Measurements from ENCODE around the gene DNAJC6. TPM values are rescaled to one million over a fixed set of nuclear protein-coding genes. Genes with fewer than 3 reads are reported as not detected.

Gene DNAJC6
- total RNA-seq, 1 donor from 2014 or later, result 21.9 TPM

GRCh38 chr1:65339866-65340468 is 30.6 kb downstream of the DNAJC6 start:
- Histone ChIP-seq H2AFZ (replicated peaks) (no peak overlapping the region), H3K4me2 (no peak overlapping the region), H3K4me3 (no peak overlapping the region), H4K20me1 (ENCODE audit: low read depth) (no peaks in the 10 kb centered on the region), H3K9me3 (ENCODE audit: low read depth) (no peaks in the 10 kb centered on the region), H3F3A (ENCODE audit: low read depth) (no peaks in the 10 kb centered on the region), H3K36me3 (no peaks in the 10 kb centered on the region), H3K27me3 (no peaks in the 10 kb centered on the region), H3K79me2 (ENCODE audit: low read depth) (no peaks in the 10 kb centered on the region), H3K4me1 (no peaks in the 10 kb centered on the region), H3K27ac (no peak overlapping the region), H3K9ac (no peak overlapping the region)
- Mint-ChIP-seq H3K9me3 (no peaks in the 10 kb centered on the region), H3K27ac (no peak overlapping the region), H3K4me1 (no peaks in the 10 kb centered on the region), H3K27me3 (ENCODE audit: insufficient read depth, low read depth) (no peaks in the 10 kb centered on the region), H3K4me3 (no peak overlapping the region), H3K36me3 (no peaks in the 10 kb centered on the region)
- TF ChIP-seq EZH2 (IDR thresholded peaks at IDR 0.05) (no peak), EZH2phosphoT487 (IDR thresholded peaks at IDR 0.05) (no peak), CTCF (IDR thresholded peaks at IDR 0.05) (no peak)
- no peak for DNase-seq (ENCODE audit: low spot score)

- no peaks in the 10 kb centered on the region for H3K9me3 ChIP-seq (ENCODE audit: low read depth)
- Mint-ChIP-seq H3K36me3 (no peaks in the 10 kb centered on the region), H3K9me3 (no peaks in the 10 kb centered on the region), H3K4me3 (no peak overlapping the region), H3K4me1 (no peaks in the 10 kb centered on the region), H3K27ac (no peak overlapping the region), H3K27me3 (ENCODE audit: insufficient read depth, low read depth) (no peaks in the 10 kb centered on the region)
- H3K4me3 ChIP-seq, result no peak overlapping the region
- H3K9ac ChIP-seq, result no peak overlapping the region
- H3K4me1 ChIP-seq, result no peaks in the 10 kb centered on the region
- no peaks in the 10 kb centered on the region for H3K36me3 ChIP-seq
- H3F3A ChIP-seq (ENCODE audit: low read depth), result no peaks in the 10 kb centered on the region
- no peak for DNase-seq (ENCODE audit: low spot score)
- no peak overlapping the region for H3K4me2 ChIP-seq
- H4K20me1 ChIP-seq (ENCODE audit: low read depth), result no peaks in the 10 kb centered on the region
- no peaks in the 10 kb centered on the region for H3K79me2 ChIP-seq (ENCODE audit: low read depth)
- H2AFZ ChIP-seq (replicated peaks), result no peak overlapping the region
- TF ChIP-seq EZH2 (IDR thresholded peaks at IDR 0.05) (no peak), CTCF (IDR thresholded peaks at IDR 0.05) (no peak), EZH2phosphoT487 (IDR thresholded peaks at IDR 0.05) (no peak)
- no peak overlapping the region for H3K27ac ChIP-seq
- no peaks in the 10 kb centered on the region for H3K27me3 ChIP-seq
Measured at GRCh38 chr1:65341381-65341780, 32.0 kb downstream of the DNAJC6 start.

- H3K27ac ChIP-seq, result no peak overlapping the region
- H3K9me3 ChIP-seq (ENCODE audit: low read depth), result no peaks in the 10 kb centered on the region
- no peak for DNase-seq (ENCODE audit: low spot score)
- no peak overlapping the region for H3K9ac ChIP-seq
- no peaks in the 10 kb centered on the region for H4K20me1 ChIP-seq (ENCODE audit: low read depth)
- Mint-ChIP-seq H3K9me3 (no peaks in the 10 kb centered on the region), H3K27me3 (ENCODE audit: insufficient read depth, low read depth) (no peaks in the 10 kb centered on the region), H3K27ac (no peak overlapping the region), H3K4me1 (no peaks in the 10 kb centered on the region), H3K36me3 (no peaks in the 10 kb centered on the region), H3K4me3 (no peak overlapping the region)
- H3K27me3 ChIP-seq, result no peaks in the 10 kb centered on the region
- no peaks in the 10 kb centered on the region for H3K4me1 ChIP-seq
- no peak overlapping the region for H3K4me2 ChIP-seq
- H3F3A ChIP-seq (ENCODE audit: low read depth), result no peaks in the 10 kb centered on the region
- H2AFZ ChIP-seq (replicated peaks), result no peak overlapping the region
- H3K4me3 ChIP-seq, result no peak overlapping the region
- no peak for TF ChIP-seq CTCF (IDR thresholded peaks at IDR 0.05)
- no peak for TF ChIP-seq EZH2phosphoT487 (IDR thresholded peaks at IDR 0.05)
- H3K36me3 ChIP-seq, result no peaks in the 10 kb centered on the region
- H3K79me2 ChIP-seq (ENCODE audit: low read depth), result no peaks in the 10 kb centered on the region
Measured at GRCh38 chr1:65343286-65343685, 33.9 kb downstream of the DNAJC6 start.

Measured in neural progenitor cell (in vitro differentiated cells).